Esophagus muscularis mucosa (tissue), 3 donors: Measurements from ENCODE around the gene ANKRD2.

Source experiments
- CTCF ChIP-seq, 3 experiments: fragments of 200-600 bp in 2 of 3; fragments of 450-650 bp in 1 of 3; sonication (generic) in 2 of 3; IDR thresholded peaks; one replicate each; pipeline ENCODE4 v1.5.1; 2017 to 2019; ENCODE audit warnings: antibody characterized with exemption in 3 of 3, mild to moderate bottlenecking in 2 of 3, moderate library complexity in 1 of 3
- POLR2A ChIP-seq: fragments of 450-650 bp; IDR thresholded peaks from one replicate; pipeline ENCODE4 v1.6.1; 2017; ENCODE audit warnings: antibody characterized with exemption, moderate library complexity, mild to moderate bottlenecking, low read depth
- POLR2AphosphoS5 ChIP-seq, 2 donors: sonication (generic); formaldehyde crosslinking; IDR thresholded peaks; one replicate each; pipeline ENCODE4 v1.6.1; 2017; ENCODE audit warnings: antibody characterized with exemption in 2 of 2

- TF ChIP-seq CTCF (IDR thresholded peaks at IDR 0.05) (no peak), POLR2A (no peak), POLR2AphosphoS5 (IDR thresholded peaks at IDR 0.05) (no peak)
These were observed 25.3 kb upstream of the ANKRD2 start for GRCh38 chr10:97547271-97547600.
